WTC11 (cell line): ENCODE results near the gene DENND1B. TPM values are rescaled to one million over a fixed set of nuclear protein-coding genes. Genes with fewer than 3 reads are reported as not detected.
"Not testable (repeated sequence)": the region's sequence is repeated elsewhere in the genome, so short reads cannot be mapped to it uniquely, and the experiment has no call there.

Experiments
- ATAC-seq: fragments of 200-7000 bp; cut with Tn5 transposase; 2 replicates; pipeline ENCODE4 v1.10.0; 2021; ENCODE audit warnings: mild to moderate bottlenecking, moderate library complexity
- CTCF ChIA-PET: fragments of 300-600 bp; sonication (Branson Sonifier 250); formaldehyde crosslinking; loops from one replicate; lab custom pipeline; 2021; ENCODE audit warnings: antibody characterized with exemption; lab: Charles Lee
- POLR2A ChIA-PET: fragments of 350-600 bp; sonication (Branson Sonifier 250); formaldehyde crosslinking; loops from one replicate; lab custom pipeline; 2021; ENCODE audit warnings: antibody characterized with exemption; lab: Charles Lee
- DNase-seq: peaks from one replicate; pipeline ENCODE4 v3.0.0; 2021; ENCODE audit warnings: low spot score
- H3K27ac Mint-ChIP-seq: 2 replicates; pipeline ENCODE4 v1.8.0; 2021; ENCODE audit warnings: mixed read lengths
- H3K27me3 Mint-ChIP-seq: 2 replicates; pipeline ENCODE4 v1.8.0; 2021; ENCODE audit warnings: low read depth, mild to moderate bottlenecking, moderate library complexity, mixed read lengths
- H3K36me3 Mint-ChIP-seq: 2 replicates; pipeline ENCODE4 v1.8.0; 2021; ENCODE audit warnings: mixed read lengths
- H3K4me1 Mint-ChIP-seq: 2 replicates; pipeline ENCODE4 v1.8.0; 2022; ENCODE audit warnings: mixed read lengths
- H3K4me3 Mint-ChIP-seq: 2 replicates; pipeline ENCODE4 v1.8.0; 2021; ENCODE audit warnings: mild to moderate bottlenecking, moderate library complexity, mixed read lengths
- H3K9me3 Mint-ChIP-seq: 2 replicates; pipeline ENCODE4 v1.8.0; 2021; ENCODE audit warnings: mixed read lengths
- ATF1 ChIP-seq: sonication (generic); formaldehyde crosslinking; IDR thresholded peaks from 2 replicates; pipeline ENCODE4 v1.8.1; 2023; ENCODE audit warnings: mild to moderate bottlenecking, moderate library complexity, missing genetic modification reagents
- CREB1 ChIP-seq: sonication (generic); formaldehyde crosslinking; IDR thresholded peaks from 2 replicates; pipeline ENCODE4 v1.8.0; 2023; ENCODE audit warnings: mild to moderate bottlenecking, missing genetic modification reagents
- CREM ChIP-seq: sonication (generic); formaldehyde crosslinking; IDR thresholded peaks from 2 replicates; pipeline ENCODE4 v1.8.1; 2022; ENCODE audit warnings: mild to moderate bottlenecking, missing genetic modification reagents, moderate library complexity
- CTCF ChIP-seq: fragments of 200-600 bp; IDR thresholded peaks from 2 replicates; pipeline ENCODE4 v1.8.0; 2022; ENCODE audit warnings: antibody characterized with exemption
- ETV6 ChIP-seq: sonication (generic); formaldehyde crosslinking; IDR thresholded peaks from 2 replicates; pipeline ENCODE4 v1.8.1; 2022; ENCODE audit warnings: mild to moderate bottlenecking, missing genetic modification reagents
- FOXK1 ChIP-seq: sonication (generic); formaldehyde crosslinking; IDR thresholded peaks from 2 replicates; pipeline ENCODE4 v1.8.0; 2022; ENCODE audit warnings: mild to moderate bottlenecking, moderate library complexity, missing genetic modification reagents
- FOXP1 ChIP-seq: sonication (generic); formaldehyde crosslinking; IDR thresholded peaks from 2 replicates; pipeline ENCODE4 v1.8.0; 2022; ENCODE audit warnings: missing genetic modification reagents, mild to moderate bottlenecking, moderate library complexity, borderline replicate concordance
- GTF2I ChIP-seq: fragments of 250-450 bp; sonication (Bioruptor Pico); conservative IDR thresholded peaks from 2 replicates; pipeline ENCODE4 v1.4.0; 2021; ENCODE audit warnings: mild to moderate bottlenecking
- HMGA2 ChIP-seq: fragments of 250-450 bp; sonication (Bioruptor Pico); IDR thresholded peaks from 2 replicates; pipeline ENCODE4 v1.4.0; 2021; ENCODE audit warnings: mild to moderate bottlenecking, moderate library complexity
- IRF1 ChIP-seq: sonication (generic); formaldehyde crosslinking; IDR thresholded peaks from 2 replicates; pipeline ENCODE4 v1.8.0; 2023; ENCODE audit warnings: missing genetic modification reagents
- JUN ChIP-seq: sonication (generic); formaldehyde crosslinking; IDR thresholded peaks from 2 replicates; pipeline ENCODE4 v1.8.0; 2023; ENCODE audit warnings: mild to moderate bottlenecking, missing genetic modification reagents
- MXD4 ChIP-seq: fragments of 250-450 bp; sonication (Bioruptor Pico); IDR thresholded peaks from 2 replicates; pipeline ENCODE4 v1.8.0; 2021; ENCODE audit warnings: mild to moderate bottlenecking, moderate library complexity, borderline replicate concordance
- NFATC4 ChIP-seq: fragments of 250-450 bp; sonication (Bioruptor Pico); IDR thresholded peaks from 2 replicates; pipeline ENCODE4 v1.9.0; 2021; ENCODE audit warnings: mild to moderate bottlenecking
- NFYB ChIP-seq: sonication (generic); formaldehyde crosslinking; conservative IDR thresholded peaks from 2 replicates; pipeline ENCODE4 v1.8.0; 2022; ENCODE audit warnings: low read depth, missing genetic modification reagents
- OVOL2 ChIP-seq: fragments of 250-450 bp; sonication (Bioruptor Pico); IDR thresholded peaks from 2 replicates; pipeline ENCODE4 v1.9.0; 2021; ENCODE audit warnings: mild to moderate bottlenecking, borderline replicate concordance
- SP1 ChIP-seq: sonication (generic); formaldehyde crosslinking; conservative IDR thresholded peaks from 2 replicates; pipeline ENCODE4 v1.8.1; 2022; ENCODE audit warnings: missing genetic modification reagents
- ZNF232 ChIP-seq: sonication (generic); formaldehyde crosslinking; IDR thresholded peaks from 2 replicates; pipeline ENCODE4 v1.8.0; 2022; ENCODE audit warnings: mild to moderate bottlenecking, missing genetic modification reagents
- total RNA-seq: library from RNA; stranded (reverse); gene quantifications from 3 replicates; pipeline ENCODE4 v1.2.3, GENCODE V29; 2021
- TF ChIP-seq, protein P1 (sequence below): sonication (generic); formaldehyde crosslinking; conservative IDR thresholded peaks from 2 replicates; pipeline ENCODE4 v1.8.1; 2023; ENCODE audit warnings: mild to moderate bottlenecking, low read depth, missing genetic modification reagents, moderate library complexity
- TF ChIP-seq, protein P2 (sequence below): sonication (generic); formaldehyde crosslinking; IDR thresholded peaks from 2 replicates; pipeline ENCODE4 v1.8.1; 2023; ENCODE audit warnings: mild to moderate bottlenecking, missing genetic modification reagents, moderate library complexity
- TF ChIP-seq, protein P3 (sequence below): sonication (generic); formaldehyde crosslinking; IDR thresholded peaks from 2 replicates; pipeline ENCODE4 v1.8.1; 2022; ENCODE audit warnings: low read depth, missing genetic modification reagents, borderline replicate concordance

DENND1B gene
- total RNA-seq, 1 experiment from 2014 or later = 4.3 TPM

- TF ChIP-seq, protein P1, sequence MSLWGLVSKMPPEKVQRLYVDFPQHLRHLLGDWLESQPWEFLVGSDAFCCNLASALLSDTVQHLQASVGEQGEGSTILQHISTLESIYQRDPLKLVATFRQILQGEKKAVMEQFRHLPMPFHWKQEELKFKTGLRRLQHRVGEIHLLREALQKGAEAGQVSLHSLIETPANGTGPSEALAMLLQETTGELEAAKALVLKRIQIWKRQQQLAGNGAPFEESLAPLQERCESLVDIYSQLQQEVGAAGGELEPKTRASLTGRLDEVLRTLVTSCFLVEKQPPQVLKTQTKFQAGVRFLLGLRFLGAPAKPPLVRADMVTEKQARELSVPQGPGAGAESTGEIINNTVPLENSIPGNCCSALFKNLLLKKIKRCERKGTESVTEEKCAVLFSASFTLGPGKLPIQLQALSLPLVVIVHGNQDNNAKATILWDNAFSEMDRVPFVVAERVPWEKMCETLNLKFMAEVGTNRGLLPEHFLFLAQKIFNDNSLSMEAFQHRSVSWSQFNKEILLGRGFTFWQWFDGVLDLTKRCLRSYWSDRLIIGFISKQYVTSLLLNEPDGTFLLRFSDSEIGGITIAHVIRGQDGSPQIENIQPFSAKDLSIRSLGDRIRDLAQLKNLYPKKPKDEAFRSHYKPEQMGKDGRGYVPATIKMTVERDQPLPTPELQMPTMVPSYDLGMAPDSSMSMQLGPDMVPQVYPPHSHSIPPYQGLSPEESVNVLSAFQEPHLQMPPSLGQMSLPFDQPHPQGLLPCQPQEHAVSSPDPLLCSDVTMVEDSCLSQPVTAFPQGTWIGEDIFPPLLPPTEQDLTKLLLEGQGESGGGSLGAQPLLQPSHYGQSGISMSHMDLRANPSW = no peak
- TF ChIP-seq, protein P2, sequence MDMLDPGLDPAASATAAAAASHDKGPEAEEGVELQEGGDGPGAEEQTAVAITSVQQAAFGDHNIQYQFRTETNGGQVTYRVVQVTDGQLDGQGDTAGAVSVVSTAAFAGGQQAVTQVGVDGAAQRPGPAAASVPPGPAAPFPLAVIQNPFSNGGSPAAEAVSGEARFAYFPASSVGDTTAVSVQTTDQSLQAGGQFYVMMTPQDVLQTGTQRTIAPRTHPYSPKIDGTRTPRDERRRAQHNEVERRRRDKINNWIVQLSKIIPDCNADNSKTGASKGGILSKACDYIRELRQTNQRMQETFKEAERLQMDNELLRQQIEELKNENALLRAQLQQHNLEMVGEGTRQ (CRISPR knock-in tag) = no peak
- TF ChIP-seq ZNF232 (no peak), JUN (CRISPR knock-in tag) (no peak)
Observed at GRCh38 chr1:197705941-197706340, 69.3 kb downstream of the DENND1B start (continued).

DNA sequence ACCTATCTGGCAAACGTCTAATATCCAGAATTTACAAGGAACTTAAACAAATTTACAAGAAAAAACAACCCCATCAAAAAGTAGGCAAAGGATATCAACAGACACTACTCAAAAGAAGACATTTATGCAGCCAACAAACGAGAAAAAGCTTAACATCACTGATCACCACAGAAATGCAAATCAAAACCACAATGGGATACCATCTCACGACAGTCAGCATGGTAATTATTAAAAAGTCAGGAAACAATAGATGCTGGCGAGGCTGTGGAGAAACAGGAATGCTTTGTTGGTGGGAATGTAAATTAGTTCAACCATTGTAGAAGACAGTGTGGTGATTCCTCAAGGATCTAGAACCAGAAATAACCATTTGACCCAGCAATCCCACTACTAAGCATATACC lies 74.6 kb downstream of the DENND1B start:
- H3K27ac Mint-ChIP-seq, ATAC-seq, CTCF ChIA-PET, POLR2A ChIA-PET, DNase-seq, H3K4me3 Mint-ChIP-seq, H3K27me3 Mint-ChIP-seq: not testable (repeated sequence)
- Mint-ChIP-seq H3K4me1 (peaks cover 13% of the 10 kb centered on the region), H3K9me3 (peaks cover 17% of the 10 kb centered on the region), H3K36me3 (peaks cover 15% of the 10 kb centered on the region)

DNA sequence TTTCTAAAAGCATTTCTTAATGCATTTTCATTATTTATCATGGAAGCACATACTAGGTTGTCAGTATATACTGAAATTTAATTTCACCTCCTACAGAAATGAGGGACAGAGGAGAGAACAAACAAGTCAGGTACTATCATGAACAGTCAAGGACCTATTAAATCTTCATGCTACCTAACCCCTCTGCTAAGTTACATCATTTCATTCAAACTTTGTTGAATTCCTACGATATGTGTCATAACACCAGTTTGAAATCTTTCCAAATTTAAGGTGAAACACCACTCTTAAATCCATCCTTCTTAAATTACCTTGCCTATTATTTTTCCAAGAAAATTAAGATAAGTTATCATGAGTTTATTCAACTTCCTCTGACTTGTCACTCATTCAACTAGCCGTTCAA lies 78.9 kb downstream of the DENND1B start:
- Mint-ChIP-seq H3K9me3 (peaks cover 17% of the 10 kb centered on the region), H3K36me3 (peaks cover 15% of the 10 kb centered on the region), H3K27ac (no peak overlapping the region), H3K27me3 (no peaks in the 10 kb centered on the region), H3K4me1 (peaks cover 16% of the 10 kb centered on the region), H3K4me3 (no peak overlapping the region)
- CTCF ChIA-PET = no interaction called here
- DNase-seq (no peak), ATAC-seq (no peak)
- POLR2A ChIA-PET = no interaction called here
- TF ChIP-seq MXD4 (CRISPR knock-in tag) = no peak
- no peak for TF ChIP-seq CREB1
- no peak for TF ChIP-seq CREM (CRISPR knock-in tag)
- TF ChIP-seq OVOL2 (CRISPR knock-in tag) = no peak
- no peak for TF ChIP-seq CTCF
- TF ChIP-seq NFYB (CRISPR knock-in tag) = no peak
- TF ChIP-seq, protein P1 = no peak
- no peak for TF ChIP-seq ETV6 (CRISPR knock-in tag)

- ATAC-seq (no peak), DNase-seq (no peak)
- Mint-ChIP-seq H3K27me3 (no peaks in the 10 kb centered on the region), H3K9me3 (peaks cover 14% of the 10 kb centered on the region), H3K36me3 (peaks cover 13% of the 10 kb centered on the region), H3K4me1 (peaks cover 16% of the 10 kb centered on the region), H3K27ac (no peak overlapping the region), H3K4me3 (no peak overlapping the region)
- ChIA-PET POLR2A (no interaction called here), CTCF (no interaction called here)
- no peak for TF ChIP-seq ATF1 (CRISPR knock-in tag)
- no peak for TF ChIP-seq SP1 (CRISPR knock-in tag)
- no peak for TF ChIP-seq HMGA2 (CRISPR knock-in tag)
- TF ChIP-seq ZNF232 = no peak
- TF ChIP-seq, protein P3, sequence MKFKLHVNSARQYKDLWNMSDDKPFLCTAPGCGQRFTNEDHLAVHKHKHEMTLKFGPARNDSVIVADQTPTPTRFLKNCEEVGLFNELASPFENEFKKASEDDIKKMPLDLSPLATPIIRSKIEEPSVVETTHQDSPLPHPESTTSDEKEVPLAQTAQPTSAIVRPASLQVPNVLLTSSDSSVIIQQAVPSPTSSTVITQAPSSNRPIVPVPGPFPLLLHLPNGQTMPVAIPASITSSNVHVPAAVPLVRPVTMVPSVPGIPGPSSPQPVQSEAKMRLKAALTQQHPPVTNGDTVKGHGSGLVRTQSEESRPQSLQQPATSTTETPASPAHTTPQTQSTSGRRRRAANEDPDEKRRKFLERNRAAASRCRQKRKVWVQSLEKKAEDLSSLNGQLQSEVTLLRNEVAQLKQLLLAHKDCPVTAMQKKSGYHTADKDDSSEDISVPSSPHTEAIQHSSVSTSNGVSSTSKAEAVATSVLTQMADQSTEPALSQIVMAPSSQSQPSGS = no peak
- TF ChIP-seq GTF2I = no peak
- TF ChIP-seq FOXP1 = no peak
- no peak for TF ChIP-seq IRF1 (CRISPR knock-in tag)
- TF ChIP-seq NFATC4 (CRISPR knock-in tag) = no peak
- no peak for TF ChIP-seq FOXK1
Observed at GRCh38 chr1:197695961-197696360, 79.3 kb downstream of the DENND1B start.
